Gastroesophageal sphincter (tissue), 3 donors: ENCODE measurements around the gene PTK7.

Source experiments
- EP300 ChIP-seq: sonication (generic); formaldehyde crosslinking; IDR thresholded peaks from one replicate; pipeline ENCODE4 v1.6.1; 2017; ENCODE audit warnings: antibody characterized with exemption, mild to moderate bottlenecking
- POLR2A ChIP-seq, 2 donors: fragments of 450-650 bp; IDR thresholded peaks; one replicate each; pipeline ENCODE4 v1.6.1; 2017; ENCODE audit warnings: antibody characterized with exemption in 2 of 2, mild to moderate bottlenecking in 2 of 2, moderate library complexity in 1 of 2
- POLR2AphosphoS5 ChIP-seq: sonication (generic); formaldehyde crosslinking; IDR thresholded peaks from one replicate; pipeline ENCODE4 v1.6.1; 2017; ENCODE audit warnings: antibody characterized with exemption
- TF ChIP-seq, protein P1 (sequence below), 4 experiments: fragments of 200-600 bp in 2 of 4; fragments of 450-650 bp in 2 of 4; sonication (generic) in 1 of 4; IDR thresholded peaks; one replicate each; pipeline ENCODE4 v1.5.1; 2017 to 2019; ENCODE audit warnings: antibody characterized with exemption in 4 of 4, mild to moderate bottlenecking in 2 of 4, moderate library complexity in 2 of 4

GRCh38 chr6:43204271-43205105 is 128.4 kb downstream of the PTK7 start:
- TF ChIP-seq, protein P1, sequence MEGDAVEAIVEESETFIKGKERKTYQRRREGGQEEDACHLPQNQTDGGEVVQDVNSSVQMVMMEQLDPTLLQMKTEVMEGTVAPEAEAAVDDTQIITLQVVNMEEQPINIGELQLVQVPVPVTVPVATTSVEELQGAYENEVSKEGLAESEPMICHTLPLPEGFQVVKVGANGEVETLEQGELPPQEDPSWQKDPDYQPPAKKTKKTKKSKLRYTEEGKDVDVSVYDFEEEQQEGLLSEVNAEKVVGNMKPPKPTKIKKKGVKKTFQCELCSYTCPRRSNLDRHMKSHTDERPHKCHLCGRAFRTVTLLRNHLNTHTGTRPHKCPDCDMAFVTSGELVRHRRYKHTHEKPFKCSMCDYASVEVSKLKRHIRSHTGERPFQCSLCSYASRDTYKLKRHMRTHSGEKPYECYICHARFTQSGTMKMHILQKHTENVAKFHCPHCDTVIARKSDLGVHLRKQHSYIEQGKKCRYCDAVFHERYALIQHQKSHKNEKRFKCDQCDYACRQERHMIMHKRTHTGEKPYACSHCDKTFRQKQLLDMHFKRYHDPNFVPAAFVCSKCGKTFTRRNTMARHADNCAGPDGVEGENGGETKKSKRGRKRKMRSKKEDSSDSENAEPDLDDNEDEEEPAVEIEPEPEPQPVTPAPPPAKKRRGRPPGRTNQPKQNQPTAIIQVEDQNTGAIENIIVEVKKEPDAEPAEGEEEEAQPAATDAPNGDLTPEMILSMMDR (IDR thresholded peaks at IDR 0.05): no peak
- TF ChIP-seq POLR2A (IDR thresholded peaks at IDR 0.05) (no peak), POLR2AphosphoS5 (no peak), EP300 (no peak)
